Stimulated activated CD8-positive, alpha-beta memory T cell treated with anti-CD3 and anti-CD28 coated beads, Interleukin-7, amount 100 ng/mL, for 24 hours (primary cell): Measurements from ENCODE around the gene NPL.

ENCODE experiments used
- DNase-seq: peaks from one replicate; pipeline ENCODE4 v3.0.0-alpha.2; 2020; ENCODE audit warnings: low read depth

The NPL gene

GRCh38 chr1:182869241-182869666 is 79.7 kb downstream of the NPL start:
- DNase-seq = no peak

- DNase-seq = no peak
Observed at GRCh38 chr1:182872881-182873280, 83.3 kb downstream of the NPL start.

DNA sequence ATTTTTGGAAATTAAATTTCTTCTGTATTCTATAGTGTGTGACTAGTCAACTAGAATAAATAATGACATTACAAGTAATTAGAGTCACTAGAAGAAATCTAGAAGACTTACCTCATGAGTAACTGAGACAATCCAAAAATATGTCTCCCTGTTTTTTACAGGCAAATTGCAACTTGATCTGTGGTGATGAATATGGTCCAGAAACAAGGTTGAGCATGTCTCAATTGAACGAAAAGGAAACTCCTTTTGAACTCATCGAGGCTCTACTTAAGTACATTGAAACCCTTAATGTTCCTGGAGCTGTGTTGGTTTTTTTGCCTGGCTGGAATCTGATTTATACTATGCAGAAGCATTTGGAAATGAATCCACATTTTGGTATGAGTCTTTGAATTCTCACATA is 86.3 kb downstream of the NPL start:
- no peak for DNase-seq

GRCh38 chr1:182877331-182877730 is 87.8 kb downstream of the NPL start:
- no peak for DNase-seq

GRCh38 chr1:182877842-182878241 is 88.3 kb downstream of the NPL start:
- no peak for DNase-seq
